NB4 (cell line): Measurements from ENCODE around the gene SENP3.

Source experiments
- POLR2A ChIP-seq: IDR thresholded peaks from 2 replicates; pipeline ENCODE4 v1.6.1; 2011; ENCODE audit warnings: mild to moderate bottlenecking; ENCODE audit not compliant: insufficient read length; ENCODE audit errors: extremely low read depth
- TF ChIP-seq, protein P1 (sequence below): IDR thresholded peaks from one replicate; pipeline ENCODE4 v1.5.1; 2012; ENCODE audit warnings: low read depth, low read length
- TF ChIP-seq, protein P2 (sequence below): IDR thresholded peaks from 2 replicates; pipeline ENCODE4 v1.6.1; 2011; ENCODE audit warnings: low read depth, low read length

DNA sequence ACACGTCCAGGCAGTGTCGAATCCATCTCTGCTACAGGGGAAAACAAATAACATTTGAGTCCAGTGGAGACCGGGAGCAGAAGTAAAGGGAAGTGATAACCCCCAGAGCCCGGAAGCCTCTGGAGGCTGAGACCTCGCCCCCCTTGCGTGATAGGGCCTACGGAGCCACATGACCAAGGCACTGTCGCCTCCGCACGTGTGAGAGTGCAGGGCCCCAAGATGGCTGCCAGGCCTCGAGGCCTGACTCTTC lies 10.5 kb downstream of the SENP3 start:
- TF ChIP-seq, protein P1, sequence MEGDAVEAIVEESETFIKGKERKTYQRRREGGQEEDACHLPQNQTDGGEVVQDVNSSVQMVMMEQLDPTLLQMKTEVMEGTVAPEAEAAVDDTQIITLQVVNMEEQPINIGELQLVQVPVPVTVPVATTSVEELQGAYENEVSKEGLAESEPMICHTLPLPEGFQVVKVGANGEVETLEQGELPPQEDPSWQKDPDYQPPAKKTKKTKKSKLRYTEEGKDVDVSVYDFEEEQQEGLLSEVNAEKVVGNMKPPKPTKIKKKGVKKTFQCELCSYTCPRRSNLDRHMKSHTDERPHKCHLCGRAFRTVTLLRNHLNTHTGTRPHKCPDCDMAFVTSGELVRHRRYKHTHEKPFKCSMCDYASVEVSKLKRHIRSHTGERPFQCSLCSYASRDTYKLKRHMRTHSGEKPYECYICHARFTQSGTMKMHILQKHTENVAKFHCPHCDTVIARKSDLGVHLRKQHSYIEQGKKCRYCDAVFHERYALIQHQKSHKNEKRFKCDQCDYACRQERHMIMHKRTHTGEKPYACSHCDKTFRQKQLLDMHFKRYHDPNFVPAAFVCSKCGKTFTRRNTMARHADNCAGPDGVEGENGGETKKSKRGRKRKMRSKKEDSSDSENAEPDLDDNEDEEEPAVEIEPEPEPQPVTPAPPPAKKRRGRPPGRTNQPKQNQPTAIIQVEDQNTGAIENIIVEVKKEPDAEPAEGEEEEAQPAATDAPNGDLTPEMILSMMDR, result no peak
- no peak for TF ChIP-seq POLR2A
- TF ChIP-seq, protein P2, sequence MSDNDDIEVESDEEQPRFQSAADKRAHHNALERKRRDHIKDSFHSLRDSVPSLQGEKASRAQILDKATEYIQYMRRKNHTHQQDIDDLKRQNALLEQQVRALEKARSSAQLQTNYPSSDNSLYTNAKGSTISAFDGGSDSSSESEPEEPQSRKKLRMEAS, result peak; percentile 99
